Measurements from ENCODE around the gene CCS.

DNA sequence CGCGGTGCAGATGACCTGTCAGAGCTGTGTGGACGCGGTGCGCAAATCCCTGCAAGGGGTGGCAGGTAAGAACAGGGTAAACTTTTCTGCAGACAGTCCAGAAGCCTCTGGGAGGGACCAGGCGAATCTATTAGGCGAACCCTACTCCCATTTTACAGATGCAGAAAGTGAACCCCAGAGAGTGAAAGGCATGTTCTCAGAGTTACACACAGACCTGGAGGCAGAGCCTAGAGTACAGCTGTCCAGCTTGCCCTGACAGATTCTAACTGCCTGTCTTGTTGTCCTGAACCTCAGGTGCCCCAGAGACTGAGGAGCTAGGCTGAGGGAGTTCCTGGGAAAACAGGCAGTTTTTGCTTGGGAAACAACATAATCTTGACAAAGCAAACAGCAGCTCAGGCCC lies 665 bp downstream of the CCS start:
- TF ChIP-seq, protein P1, sequence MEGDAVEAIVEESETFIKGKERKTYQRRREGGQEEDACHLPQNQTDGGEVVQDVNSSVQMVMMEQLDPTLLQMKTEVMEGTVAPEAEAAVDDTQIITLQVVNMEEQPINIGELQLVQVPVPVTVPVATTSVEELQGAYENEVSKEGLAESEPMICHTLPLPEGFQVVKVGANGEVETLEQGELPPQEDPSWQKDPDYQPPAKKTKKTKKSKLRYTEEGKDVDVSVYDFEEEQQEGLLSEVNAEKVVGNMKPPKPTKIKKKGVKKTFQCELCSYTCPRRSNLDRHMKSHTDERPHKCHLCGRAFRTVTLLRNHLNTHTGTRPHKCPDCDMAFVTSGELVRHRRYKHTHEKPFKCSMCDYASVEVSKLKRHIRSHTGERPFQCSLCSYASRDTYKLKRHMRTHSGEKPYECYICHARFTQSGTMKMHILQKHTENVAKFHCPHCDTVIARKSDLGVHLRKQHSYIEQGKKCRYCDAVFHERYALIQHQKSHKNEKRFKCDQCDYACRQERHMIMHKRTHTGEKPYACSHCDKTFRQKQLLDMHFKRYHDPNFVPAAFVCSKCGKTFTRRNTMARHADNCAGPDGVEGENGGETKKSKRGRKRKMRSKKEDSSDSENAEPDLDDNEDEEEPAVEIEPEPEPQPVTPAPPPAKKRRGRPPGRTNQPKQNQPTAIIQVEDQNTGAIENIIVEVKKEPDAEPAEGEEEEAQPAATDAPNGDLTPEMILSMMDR (conservative IDR thresholded peaks at IDR 0.05): no peak
- TF ChIP-seq EZH2 (IDR thresholded peaks at IDR 0.05; ENCODE audit: low read depth): no peak
